HT-29 (cell line): ENCODE results near the gene MET. TPM values are rescaled to one million over a fixed set of nuclear protein-coding genes. Genes with fewer than 3 reads are reported as not detected.
"Not testable (repeated sequence)": the region's sequence is repeated elsewhere in the genome, so short reads cannot be mapped to it uniquely, and the experiment has no call there.

Source experiments
- DNase-seq: peaks from one replicate; pipeline ENCODE4 v3.0.0-alpha.2; 2015; ENCODE audit warnings: low spot score
- total RNA-seq: library from RNA; depleted of rRNA; stranded (reverse); fragments of >200 nt; shearing (Covaris generic); gene quantifications from 2 replicates; pipeline ENCODE4 v1.2.3, GENCODE V29; 2014; rRNA removed

MET gene
- 123 and 128 TPM in 2 replicates for total RNA-seq

DNA sequence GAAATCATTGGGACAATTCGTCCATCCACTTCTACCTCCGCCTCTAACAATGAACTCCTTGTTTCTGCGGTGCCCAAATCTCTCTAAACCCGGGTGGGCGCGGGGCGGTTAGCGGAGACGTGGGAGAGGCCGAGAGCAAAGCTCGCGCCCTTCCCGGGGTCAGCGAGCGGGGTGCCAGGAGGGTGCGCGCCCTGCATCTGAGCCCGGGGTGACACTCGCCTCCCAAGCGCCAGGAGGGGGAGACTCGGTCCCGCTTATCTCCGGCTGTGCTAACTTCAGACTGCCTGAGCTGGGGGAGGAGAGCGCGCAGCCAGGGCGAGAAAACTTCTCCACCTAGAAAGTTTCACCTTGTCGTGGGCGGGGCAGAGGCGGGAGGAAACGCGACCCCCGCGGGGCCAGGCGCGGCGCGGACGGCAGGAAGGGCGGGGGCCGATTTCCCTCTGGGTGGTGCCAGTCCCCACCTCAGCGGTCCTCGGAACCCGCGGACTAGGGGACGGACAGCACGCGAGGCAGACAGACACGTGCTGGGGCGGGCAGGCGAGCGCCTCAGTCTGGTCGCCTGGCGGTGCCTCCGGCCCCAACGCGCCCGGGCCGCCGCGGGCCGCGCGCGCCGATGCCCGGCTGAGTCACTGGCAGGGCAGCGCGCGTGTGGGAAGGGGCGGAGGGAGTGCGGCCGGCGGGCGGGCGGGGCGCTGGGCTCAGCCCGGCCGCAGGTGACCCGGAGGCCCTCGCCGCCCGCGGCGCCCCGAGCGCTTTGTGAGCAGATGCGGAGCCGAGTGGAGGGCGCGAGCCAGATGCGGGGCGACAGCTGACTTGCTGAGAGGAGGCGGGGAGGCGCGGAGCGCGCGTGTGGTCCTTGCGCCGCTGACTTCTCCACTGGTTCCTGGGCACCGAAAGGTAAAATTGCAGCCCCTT, at the start of gene MET:
TSS of gene MET (plus strand) at position 516 of the 915 bp plus-strand sequence. CDS start 26,889 bp downstream, outside the sequence.
- peak; percentile 96 for DNase-seq

DNA sequence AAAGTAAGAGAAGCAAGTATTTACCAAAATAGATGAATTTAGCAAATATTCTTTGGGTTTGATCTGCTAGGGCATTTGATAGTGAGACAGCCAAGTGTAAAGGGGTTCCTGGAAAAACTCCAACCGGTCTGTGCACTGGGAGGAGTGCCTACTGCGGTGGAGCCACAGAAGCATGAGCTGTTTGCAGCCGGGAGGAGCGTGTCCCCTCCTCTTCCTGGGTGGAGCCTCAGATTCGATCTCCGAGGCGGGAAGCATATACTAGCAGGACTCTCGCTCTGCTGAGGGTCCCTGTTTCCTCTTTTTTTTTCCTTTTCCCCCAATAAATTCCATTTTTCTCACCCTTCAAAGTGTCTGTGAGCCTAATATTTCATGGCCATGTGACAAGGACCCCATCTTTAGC, 45.1 kb upstream of the MET start:
- DNase-seq, result no peak

DNA sequence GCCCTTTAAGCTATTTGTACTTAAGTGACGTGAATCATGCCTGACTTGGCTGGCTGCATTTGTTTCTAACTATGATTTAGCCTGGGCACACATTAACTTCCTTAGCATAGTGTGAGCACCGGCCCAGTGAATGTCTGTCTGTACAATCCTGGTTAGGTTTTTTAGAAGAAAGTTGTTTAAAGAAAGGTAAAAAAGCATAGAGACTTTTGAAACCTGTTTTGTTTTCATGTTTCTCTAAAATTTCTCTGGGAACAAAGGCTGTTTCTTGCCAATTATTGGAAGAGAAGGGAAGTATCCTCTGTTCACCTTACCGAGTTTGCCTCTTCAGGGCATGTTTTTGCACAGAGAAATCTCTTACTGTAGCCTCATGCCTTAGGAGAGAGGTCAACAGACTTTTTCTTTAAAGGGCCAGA, 42.9 kb upstream of the MET start:
- DNase-seq, result peak; percentile 29

DNA sequence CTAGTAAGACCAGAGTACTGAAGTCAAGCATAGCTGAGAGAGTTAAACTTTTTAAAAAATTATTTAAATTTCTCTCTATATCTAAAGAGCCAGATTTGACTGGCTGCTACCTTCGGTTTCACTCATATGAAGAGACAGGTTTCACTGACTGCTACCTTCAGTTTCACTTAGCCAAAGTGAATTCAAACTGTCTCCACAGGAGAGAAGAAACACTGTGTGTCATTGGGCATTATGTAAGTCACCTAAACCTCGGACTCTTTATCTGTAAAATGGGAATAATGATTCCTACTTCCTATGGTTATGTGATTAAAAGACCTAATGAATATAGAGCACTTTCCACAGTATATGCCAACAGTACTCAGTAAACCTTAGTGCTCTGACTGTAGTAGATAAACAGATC, 41.6 kb upstream of the MET start:
- DNase-seq, result no peak

DNA sequence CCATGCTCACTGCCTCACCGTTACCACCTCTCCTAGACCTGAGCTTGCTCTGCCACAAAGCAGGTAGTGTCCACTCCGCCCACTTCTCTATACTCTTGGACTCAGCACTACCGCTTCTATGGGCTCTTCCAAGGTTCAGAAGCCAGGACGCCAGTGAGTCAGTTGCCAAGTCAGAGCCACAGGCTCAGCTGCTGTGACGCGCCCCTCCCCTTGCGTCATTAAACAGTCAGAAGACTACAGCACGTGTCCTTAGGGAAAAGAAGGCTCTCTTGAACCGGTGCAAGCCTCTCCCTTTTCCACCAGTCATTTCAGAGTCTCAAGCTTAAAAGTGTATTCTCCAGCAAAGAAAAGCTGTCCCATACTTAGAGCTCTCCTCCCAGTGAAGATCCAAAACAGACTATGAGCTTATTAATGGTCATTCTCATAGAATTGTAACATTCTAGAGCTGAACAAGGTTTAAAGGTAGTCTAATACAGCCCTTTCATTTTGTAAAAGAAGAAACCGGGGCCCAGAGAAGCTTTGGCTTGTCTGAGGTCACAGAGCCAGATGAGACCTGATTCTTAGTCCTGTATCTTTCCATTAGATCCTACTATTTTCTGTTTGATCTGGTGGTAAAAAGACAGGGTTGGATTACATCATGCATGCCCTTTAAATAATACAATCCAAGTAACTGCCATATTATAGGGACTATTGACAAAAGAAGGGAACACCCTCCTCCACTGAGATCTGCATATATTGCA, 40.9 kb upstream of the MET start:
- peak; percentile 91 for DNase-seq

DNA sequence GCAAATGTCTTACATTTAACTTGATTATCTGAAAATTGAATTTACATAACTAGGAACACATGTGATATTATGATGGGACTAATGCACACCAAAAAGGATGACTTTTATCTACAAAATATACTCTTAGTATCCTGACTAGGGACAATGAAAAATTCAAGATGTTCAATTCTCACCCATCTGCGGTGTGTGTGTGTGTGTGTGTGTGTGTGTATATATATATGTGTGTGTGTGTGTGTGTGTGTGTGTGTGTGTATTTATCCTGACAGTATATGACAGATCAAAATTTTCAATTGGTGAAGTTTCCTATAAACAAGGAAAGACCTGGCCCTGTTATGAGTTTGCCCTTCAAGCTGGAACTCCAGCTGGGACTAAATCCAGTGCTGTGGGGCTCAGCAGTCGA, 40.3 kb upstream of the MET start:
- DNase-seq, result no peak

DNA sequence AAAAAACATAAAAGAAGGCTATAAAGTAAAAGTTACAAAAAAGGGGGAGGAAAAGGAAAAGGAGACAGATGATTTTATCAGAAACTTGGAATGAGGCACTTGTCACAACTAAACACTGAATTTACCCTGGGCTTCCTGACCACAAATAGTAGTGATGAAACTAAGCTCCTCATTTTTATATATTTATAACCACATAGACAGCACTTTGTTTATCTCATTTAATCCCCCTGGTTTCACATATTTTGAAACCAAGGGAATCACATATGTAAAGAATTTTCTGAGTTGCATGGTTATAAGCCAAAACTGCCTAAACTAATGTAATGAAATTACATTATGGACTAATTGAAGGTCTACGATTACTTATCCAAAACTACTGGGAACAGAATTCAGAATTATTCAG, 39.6 kb upstream of the MET start:
- DNase-seq, result no peak

DNA sequence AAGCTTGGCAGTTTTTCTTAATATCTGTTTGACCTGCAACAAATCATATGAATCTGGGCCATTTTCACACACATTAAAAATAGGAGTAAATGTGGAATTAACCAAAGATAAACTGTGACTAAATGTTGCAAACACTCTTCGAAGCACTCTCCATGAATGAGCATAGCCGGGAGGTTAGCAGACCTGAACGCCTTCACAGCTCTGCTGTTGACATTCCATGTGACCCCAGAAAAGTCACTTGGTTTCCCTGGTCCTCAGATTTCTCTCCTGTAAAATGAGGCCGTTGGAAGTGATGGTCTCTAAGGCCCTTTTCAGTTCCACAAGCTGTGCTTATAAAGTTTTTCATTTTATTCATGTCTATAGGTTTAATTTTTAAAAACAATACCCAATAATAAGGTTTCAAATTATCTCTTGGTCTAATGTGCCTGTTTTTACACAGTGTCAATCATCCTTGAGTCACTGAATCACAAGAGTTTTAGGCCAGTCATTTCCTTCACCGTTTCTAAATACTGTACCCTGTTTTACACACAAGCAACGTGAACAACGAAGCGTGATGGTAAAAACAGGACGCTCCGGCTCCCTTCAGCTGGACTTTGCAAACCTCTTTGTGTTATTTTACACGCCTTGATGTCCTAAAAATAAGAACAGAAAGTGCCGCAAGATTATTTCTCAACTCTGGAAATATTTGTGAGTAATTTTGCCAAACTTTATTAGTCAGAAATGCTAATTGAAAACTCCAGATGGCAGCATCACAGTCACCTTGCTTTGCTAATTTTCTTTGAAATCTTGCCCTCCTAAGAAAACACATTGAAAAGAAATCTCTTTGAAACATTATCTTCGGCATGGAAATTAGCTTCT, 38.6 kb upstream of the MET start:
- DNase-seq, result no peak

DNA sequence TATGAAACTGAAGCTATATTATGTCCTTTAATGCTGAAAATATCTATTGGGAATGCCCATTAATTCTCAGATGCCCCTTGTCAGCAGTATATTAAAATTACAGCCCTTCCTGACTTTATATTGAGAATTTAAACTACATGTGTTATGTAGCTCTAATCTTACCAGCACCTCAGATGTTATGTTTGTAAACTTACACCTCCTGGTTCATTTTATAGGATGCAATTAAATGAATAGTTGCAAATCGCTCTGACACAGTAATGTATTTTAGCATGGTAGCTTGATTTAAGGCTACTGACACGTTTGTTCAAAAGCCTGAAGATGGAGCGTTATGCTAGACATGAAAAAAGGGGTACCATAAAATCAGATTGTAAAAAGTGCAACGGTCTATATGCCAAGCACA, 35.0 kb upstream of the MET start:
- no peak for DNase-seq

DNA sequence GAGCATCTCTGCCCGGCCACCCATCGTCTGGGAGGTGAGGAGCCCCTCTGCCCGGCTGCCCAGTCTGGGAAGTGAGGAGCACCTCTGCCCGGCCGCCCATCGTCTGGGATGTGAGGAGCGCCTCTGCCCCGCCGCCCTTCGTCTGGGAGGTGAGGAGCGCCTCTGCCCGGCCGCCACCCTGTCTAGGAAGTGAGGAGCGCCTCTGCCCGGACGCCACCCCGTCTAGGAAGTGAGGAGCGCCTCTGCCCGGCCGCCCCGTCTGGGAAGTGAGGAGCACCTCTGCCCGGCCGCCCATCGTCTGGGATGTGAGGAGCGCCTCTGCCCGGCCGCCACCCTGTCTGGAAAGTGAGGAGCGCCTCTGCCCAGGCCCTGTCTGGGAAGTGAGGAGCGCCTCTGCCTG, 33.4 kb upstream of the MET start:
- not testable (repeated sequence) for DNase-seq

DNA sequence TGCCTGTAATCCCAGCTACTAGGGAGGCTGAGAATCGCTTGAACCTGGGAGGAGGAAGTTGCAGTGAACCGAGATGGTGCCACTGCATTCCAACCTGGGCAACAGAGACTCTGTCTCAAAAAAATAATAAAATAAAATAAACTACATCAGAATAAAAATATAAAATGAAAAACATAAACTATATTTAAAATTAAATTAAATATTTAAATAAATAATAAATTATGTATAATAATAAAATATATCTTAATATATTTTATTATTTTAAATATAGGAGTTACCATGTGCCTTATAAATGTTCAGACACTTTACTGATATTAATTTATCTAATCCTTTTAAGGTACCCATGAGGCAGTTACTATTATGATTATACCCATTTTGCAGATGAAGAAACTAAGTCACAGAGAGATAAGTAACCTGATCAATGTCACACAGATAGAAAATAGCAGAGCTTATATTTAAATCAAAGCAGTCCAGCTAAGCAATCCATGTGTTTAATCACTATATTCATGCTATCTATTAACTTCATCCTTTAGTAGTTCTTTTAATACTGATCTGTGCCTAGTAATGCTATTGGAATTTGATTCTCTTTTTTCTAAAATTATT, 30.3 kb upstream of the MET start:
- DNase-seq, result no peak

DNA sequence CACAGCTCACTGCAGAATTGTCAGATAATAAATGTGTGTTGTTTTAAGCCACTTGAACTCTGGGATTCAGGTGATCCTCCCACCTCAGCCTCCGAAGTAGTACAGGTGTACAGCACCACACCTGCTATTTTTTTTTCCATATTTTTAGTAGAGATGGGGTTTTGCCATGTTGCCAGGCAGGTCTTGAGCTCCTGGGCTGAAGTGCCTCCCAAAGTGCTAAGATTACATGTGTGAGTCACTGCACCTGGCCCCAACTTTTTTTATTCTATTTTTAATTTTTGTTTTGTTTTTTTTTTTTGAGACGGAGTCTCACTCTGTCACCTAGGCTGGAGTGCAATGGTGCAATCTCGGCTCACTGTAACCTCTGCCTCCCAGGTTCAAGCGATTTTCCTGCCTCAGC, 28.8 kb upstream of the MET start:
- not testable (repeated sequence) for DNase-seq

DNA sequence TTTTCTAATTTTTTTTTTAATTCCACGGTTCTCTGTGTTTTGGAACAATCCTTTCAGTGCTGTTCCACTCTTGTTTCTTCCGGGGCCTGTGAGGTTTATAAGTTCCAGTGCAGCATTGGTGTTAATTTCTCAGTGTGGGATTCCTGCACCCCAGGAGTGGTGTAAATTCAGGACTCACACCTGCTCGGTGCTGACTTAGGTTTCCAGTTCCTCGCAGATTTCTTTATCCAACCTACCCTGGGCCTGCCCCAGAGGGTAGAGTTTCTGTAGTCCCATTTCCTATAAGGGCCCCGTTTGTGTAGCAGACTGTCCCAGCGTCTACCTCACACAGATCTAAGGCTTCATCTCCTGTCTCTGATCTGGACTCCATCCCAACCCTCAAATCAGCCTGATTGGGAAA, 27.4 kb upstream of the MET start:
- no peak for DNase-seq

DNA sequence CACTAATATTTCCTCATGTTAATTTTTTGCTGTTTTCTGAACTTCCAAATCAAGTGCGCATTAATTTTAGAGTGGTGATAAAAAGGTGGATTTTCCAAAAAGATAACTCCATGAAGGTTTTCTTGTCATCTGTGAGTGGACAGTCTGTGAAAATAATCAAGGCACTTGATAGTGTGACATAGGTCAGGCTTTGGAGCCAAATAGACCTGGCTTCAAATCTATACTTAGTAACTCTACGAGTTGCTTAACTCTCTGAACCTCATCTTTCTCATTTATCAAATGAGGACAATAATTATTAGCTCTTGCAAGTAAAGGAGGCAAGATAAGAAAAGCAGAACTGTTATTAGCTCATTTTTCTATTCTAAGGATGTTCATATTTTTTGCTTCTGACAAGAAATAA, 24.7 kb upstream of the MET start:
- DNase-seq, result no peak

DNA sequence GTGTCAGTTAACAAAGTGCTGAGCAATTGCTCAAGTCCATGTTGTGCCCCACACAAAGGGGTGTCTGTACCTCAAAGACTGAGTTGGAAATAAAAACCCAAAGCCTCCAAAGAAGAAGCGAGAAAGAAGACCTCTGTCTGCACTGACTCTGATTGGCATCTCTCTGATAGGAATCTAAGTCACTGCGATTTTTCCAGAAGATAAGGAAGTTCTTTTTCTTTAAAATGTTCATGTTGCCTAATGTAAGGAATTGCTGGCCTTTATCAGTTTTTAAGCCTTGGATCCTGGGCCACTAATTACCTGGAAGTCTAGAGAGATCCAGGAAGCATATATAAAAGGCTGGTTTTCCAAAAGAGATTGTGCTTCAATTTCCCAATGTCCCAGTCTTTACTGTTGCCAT, 24.1 kb upstream of the MET start:
- no peak for DNase-seq

DNA sequence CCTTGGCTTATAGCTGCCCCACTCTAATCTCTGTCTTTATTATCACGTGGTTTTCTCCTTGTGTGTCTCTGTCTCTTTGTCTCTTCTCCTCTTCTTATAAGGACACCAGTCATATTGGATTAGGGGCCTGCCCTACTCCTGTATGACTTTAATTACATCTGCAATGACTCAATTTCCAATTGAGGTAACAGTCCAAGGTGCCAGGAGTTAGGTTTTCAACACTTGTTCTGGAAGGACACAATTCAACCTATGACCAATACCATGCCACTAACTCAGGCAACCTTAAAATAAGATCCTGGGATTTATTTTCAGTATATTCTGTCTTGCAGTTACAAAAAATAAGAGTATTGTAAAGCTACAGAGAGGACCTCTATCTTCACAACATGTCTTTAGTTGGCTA, 21.6 kb upstream of the MET start:
- no peak for DNase-seq

DNA sequence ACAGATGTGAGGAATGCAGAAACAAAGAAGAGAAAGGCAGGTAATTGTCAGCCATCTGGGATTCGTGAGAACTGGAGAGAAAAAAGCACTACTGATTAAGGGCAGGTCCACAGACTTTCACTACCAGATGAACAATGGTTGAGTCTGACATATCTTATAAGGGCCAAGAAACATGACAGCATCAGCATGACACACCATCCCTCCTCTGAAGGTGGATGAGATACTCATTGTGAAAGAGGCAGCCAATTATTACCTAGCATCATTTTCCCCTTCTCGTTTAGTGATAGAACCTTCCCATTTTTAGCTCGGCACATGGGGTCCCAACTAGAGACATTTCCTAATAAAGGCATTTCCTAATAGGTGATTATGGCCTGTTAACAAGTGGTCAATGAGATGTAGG, 19.2 kb upstream of the MET start:
- DNase-seq, result no peak

DNA sequence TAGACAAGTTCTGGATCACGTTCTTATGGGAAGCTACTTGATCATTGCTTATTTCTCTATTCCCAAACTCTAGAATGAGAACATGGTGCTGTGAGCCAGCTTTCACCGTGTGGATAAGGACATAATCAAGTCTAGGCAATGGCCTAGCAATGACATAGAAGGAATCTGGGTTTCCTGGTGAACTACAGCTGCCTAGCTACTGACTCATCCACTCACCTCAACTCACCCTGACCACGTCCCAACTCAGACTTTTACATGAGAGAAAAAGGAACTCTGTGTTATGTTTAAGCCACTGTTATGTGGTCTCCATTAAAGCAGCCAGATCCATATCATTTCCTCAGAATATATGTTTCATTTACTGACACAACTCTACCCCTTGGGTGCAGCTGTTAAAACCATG, 18.8 kb upstream of the MET start:
- DNase-seq, result peak; percentile 60

DNA sequence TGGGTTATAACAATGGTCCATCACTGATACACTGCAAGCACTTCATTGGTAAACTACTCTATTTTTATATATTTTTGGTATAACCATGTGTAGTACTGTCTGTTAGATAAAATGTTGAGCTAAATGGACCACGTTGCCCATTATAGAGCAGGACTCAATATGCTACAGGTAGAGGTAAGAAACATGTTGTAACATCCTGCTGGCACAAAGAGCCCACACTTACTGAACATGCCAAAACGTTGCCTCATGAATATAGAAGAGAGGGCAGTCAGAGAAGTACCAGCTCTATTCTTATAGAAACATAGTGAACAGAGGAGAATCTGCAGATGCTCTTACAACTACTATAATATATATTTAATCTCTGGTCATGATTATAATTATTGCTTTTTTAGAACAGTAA, 18.4 kb upstream of the MET start:
- DNase-seq, result no peak

DNA sequence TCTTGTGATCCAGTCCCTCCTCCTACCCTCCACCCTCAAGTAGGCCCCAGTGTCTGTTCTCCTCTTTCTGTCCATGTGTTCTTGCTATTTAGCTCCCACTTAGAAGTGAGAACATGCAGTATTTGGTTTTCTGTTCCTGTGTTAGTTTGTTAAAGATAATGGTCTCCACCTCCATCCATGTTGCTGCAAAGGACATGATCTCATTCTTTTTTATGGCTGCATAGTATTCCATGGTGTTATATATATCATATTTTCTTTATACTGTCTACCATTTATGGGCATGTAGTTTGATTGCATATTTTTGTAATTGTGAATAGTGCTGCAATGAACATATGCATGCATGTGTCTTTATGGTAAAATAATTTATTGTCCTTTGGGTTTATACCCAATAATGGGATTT, 12.7 kb upstream of the MET start:
- DNase-seq, result not testable (repeated sequence)

DNA sequence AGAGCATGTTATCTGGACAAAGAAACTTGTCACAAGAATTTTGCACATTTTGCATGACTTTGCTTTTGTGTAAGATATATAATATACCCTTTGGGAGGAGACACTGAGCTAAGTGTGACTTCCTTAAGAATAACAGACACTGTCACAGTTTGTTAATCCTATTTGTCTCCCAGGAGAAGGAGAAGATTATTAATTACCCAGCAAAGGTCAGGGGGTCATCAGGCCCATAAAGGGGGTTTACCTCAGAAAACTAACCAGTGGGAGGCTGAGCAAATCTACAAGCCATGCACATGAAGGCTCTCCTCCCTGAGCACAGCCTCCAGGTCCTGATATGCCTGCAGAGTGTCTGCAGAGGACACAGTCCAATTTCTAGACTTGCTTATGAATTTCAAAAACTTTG, 10.1 kb upstream of the MET start:
- no peak for DNase-seq

DNA sequence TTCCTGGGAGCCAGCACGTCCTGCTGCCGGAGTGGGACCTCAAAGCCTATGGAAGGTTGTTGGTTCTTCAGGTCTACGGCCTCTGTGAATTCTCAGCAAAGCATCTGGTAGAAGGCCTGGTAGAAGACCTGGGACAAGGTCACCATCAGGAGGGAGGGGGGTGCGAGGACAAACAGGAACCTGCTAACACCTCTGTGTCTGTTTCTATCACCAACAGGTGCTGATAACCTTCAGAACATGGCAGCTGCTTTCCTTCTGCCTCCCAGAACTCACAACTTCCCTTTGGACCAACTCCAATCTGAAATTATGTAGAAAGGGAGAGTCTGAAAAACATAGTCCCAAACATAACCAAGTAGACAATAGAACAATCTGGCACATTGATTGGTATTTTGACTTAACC, 8.3 kb upstream of the MET start:
- no peak for DNase-seq
